Ascending aorta (tissue), 2 donors: Measurements from ENCODE around the gene AMMECR1. TPM values are rescaled to one million over a fixed set of nuclear protein-coding genes. Genes with fewer than 3 reads are reported as not detected.

Experiments
- DNase-seq, 2 donors: peaks; one replicate each; pipeline ENCODE4 v3.0.0-alpha.2; 2019; ENCODE audit warnings: low spot score in 2 of 2
- H3K27ac ChIP-seq, 2 donors: fragments of 200-600 bp; sonication (generic); one replicate each; pipeline ENCODE4 v1.5.1; 2016 to 2017; ENCODE audit warnings: mild to moderate bottlenecking in 1 of 2
- H3K27me3 ChIP-seq: fragments of 200-600 bp; sonication (generic); one replicate; pipeline ENCODE4 v1.5.1; 2017
- H3K36me3 ChIP-seq, 2 donors: fragments of 200-600 bp; sonication (generic); one replicate each; pipeline ENCODE4 v1.5.1; 2016
- H3K4me1 ChIP-seq, 2 donors: fragments of 200-600 bp; sonication (generic); one replicate each; pipeline ENCODE4 v1.5.1; 2016 to 2017; ENCODE audit warnings: mild to moderate bottlenecking in 1 of 2
- H3K4me3 ChIP-seq, 2 donors: fragments of 200-600 bp; sonication (generic); one replicate each; pipeline ENCODE4 v1.5.1; 2016 to 2017; ENCODE audit warnings: mild to moderate bottlenecking in 1 of 2
- H3K9me3 ChIP-seq, 2 donors: fragments of 200-600 bp; sonication (generic); one replicate each; pipeline ENCODE4 v1.5.1; 2016
- CTCF ChIP-seq, 3 experiments: fragments of 200-600 bp in 2 of 3; fragments of 450-650 bp in 1 of 3; sonication (generic) in 2 of 3; IDR thresholded peaks; one replicate each; pipeline ENCODE4 v1.5.1; 2016 to 2019; ENCODE audit warnings: antibody characterized with exemption in 3 of 3, mild to moderate bottlenecking in 1 of 3, moderate library complexity in 1 of 3
- intact Hi-C: fragments of 100-400 bp; cut with DNase I; formaldehyde crosslinking; loops from one replicate; pipeline ENCODE4 v1.15.1; 2023
- total RNA-seq: library from RNA; depleted of rRNA; stranded (reverse); fragments of >200 nt; gene quantifications from one replicate; pipeline ENCODE4 v1.1.0, GENCODE V29; 2016

The AMMECR1 gene
- total RNA-seq, 1 donor from 2014 or later, result 3.5 TPM

GRCh38 chrX:110317061-110317819, 645 bp downstream of the AMMECR1 start:
- H3K4me3 ChIP-seq, result peak overlapping the region; percentile 60 to 93
- no peak for TF ChIP-seq CTCF (IDR thresholded peaks at IDR 0.05)
- peak overlapping the region; percentile 69 to 81 for H3K27ac ChIP-seq
- intact Hi-C loops, result loop anchor here (5.0 to 10.0 kb wide), 3 partner anchors 95 to 782 kb away; partner anchors contain the start of gene NXT2
- no peaks in the 10 kb centered on the region for H3K36me3 ChIP-seq
- H3K27me3 ChIP-seq, result no peaks in the 10 kb centered on the region
- peak in 1 of 2 donors; percentile 62 for DNase-seq
- H3K9me3 ChIP-seq, result no peaks in the 10 kb centered on the region
- no peaks in the 10 kb centered on the region for H3K4me1 ChIP-seq

- Histone ChIP-seq H3K27me3 (no peaks in the 10 kb centered on the region), H3K4me3 (peak overlapping the region; percentile 60 to 93), H3K4me1 (no peaks in the 10 kb centered on the region), H3K9me3 (no peaks in the 10 kb centered on the region), H3K27ac (no peak overlapping the region), H3K36me3 (no peaks in the 10 kb centered on the region)
- DNase-seq, result no peak
- intact Hi-C loops, result loop anchor here (5.0 to 10.0 kb wide), 3 partner anchors 96 to 782 kb away; partner anchors contain the start of gene NXT2
- no peak for TF ChIP-seq CTCF (IDR thresholded peaks at IDR 0.05)
Observed at GRCh38 chrX:110316351-110317060, 1.4 kb downstream of the AMMECR1 start.

- H3K36me3 ChIP-seq, result no peaks in the 10 kb centered on the region
- no peak for DNase-seq
- no peaks in the 10 kb centered on the region for H3K27me3 ChIP-seq
- no peaks in the 10 kb centered on the region for H3K4me1 ChIP-seq
- no peak overlapping the region for H3K27ac ChIP-seq
- H3K9me3 ChIP-seq, result no peaks in the 10 kb centered on the region
- H3K4me3 ChIP-seq, result no peak overlapping the region
- no peak for TF ChIP-seq CTCF (IDR thresholded peaks at IDR 0.05)
- intact Hi-C loops, result loop anchor here (5.0 to 10.0 kb wide), 3 partner anchors 97 to 781 kb away; partner anchors contain the start of gene NXT2
Observed at GRCh38 chrX:110315551-110315950, 2.3 kb downstream of the AMMECR1 start.

DNA sequence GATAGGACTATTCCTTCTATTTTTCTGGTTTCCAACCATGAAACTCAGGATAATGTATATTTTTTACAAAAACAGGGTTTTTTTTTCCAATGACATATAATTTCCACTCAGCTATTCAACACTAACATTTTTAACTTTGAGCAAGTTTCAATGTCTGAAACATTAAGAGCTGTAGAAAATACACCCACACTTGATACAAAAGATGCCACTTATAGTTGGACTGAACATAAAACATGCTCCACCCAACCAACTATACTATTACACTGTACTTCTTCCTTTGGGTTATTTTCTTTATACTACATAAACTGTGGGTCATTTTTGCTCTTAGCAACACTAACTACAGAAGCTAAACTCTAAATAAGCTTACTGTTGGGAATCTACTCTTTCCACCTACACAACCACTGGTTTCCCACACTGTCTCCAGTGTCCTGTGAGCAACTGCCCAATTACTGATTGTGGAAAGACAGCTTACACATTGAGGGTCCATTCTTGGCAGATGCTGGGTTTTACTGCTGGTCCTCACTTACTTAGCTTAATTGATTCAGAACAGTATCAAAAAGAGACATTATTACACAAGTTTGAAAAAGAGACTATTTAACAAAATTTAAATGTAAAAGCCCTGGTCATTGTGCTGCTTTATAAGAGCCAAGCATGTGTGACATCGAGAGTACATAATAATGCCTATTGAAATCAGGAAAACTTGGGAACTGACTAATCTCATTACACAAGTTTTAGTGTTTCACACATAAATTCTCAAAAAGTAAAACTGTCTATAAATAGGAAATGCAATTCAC, 6.3 kb downstream of the AMMECR1 start:
- no peaks in the 10 kb centered on the region for H3K4me1 ChIP-seq
- no peak overlapping the region for H3K4me3 ChIP-seq
- H3K27me3 ChIP-seq, result no peaks in the 10 kb centered on the region
- TF ChIP-seq CTCF (IDR thresholded peaks at IDR 0.05), result no peak
- H3K27ac ChIP-seq, result no peak overlapping the region
- no peak for DNase-seq
- no peaks in the 10 kb centered on the region for H3K9me3 ChIP-seq
- no peaks in the 10 kb centered on the region for H3K36me3 ChIP-seq
- intact Hi-C loops, result loop anchor here (10.0 kb wide), 1 partner anchor 777 kb away; the partner anchor contains the start of gene NXT2

- TF ChIP-seq CTCF (IDR thresholded peaks at IDR 0.05), result no peak
- Histone ChIP-seq H3K9me3 (no peaks in the 10 kb centered on the region), H3K27ac (no peak overlapping the region), H3K27me3 (no peaks in the 10 kb centered on the region), H3K4me1 (no peaks in the 10 kb centered on the region), H3K4me3 (no peak overlapping the region), H3K36me3 (no peaks in the 10 kb centered on the region)
- intact Hi-C loops, result loop anchor here (10.0 kb wide), 1 partner anchor 776 kb away; the partner anchor contains the start of gene NXT2
- DNase-seq, result no peak
Observed at GRCh38 chrX:110310896-110311295, 7.0 kb downstream of the AMMECR1 start.
